Subcutaneous adipose tissue (tissue), 4 donors: Measurements from ENCODE around the gene SFXN1. TPM values are rescaled to one million over a fixed set of nuclear protein-coding genes. Genes with fewer than 3 reads are reported as not detected.

Experiments used
- CTCF ChIP-seq: fragments of 450-650 bp; IDR thresholded peaks from one replicate; pipeline ENCODE4 v1.5.1; 2016; ENCODE audit warnings: low read depth, mild to moderate bottlenecking, control low read depth, antibody characterized with exemption, moderate library complexity
- total RNA-seq, 4 donors: library from RNA; depleted of rRNA; stranded (reverse); fragments of >200 nt; gene quantifications; one replicate each; pipeline ENCODE4 v1.1.0, GENCODE V29; 2016

The SFXN1 gene
- total RNA-seq, 4 donors from 2014 or later, result 8.6 to 22.8 (median 15.0) TPM

DNA sequence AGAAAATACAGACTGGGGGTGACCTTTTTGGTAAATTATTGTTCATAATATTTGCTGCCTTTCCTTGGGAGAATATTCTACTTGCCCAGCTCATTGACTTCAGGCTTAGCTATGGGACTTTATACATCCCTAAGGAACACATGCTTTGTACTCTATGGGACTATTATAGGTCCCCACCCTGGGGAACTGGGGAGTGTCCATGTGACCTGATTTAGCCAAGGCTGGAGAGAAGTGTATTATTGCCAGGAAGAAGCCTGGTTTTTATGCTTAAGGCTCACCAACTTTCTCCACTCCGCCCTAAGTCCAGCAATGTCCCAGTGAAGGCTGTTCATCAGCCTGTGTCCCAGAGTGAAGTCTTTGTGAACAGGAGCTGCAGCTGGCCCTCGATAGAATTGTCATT is 17.8 kb upstream of the SFXN1 start:
- no peak for TF ChIP-seq CTCF

DNA sequence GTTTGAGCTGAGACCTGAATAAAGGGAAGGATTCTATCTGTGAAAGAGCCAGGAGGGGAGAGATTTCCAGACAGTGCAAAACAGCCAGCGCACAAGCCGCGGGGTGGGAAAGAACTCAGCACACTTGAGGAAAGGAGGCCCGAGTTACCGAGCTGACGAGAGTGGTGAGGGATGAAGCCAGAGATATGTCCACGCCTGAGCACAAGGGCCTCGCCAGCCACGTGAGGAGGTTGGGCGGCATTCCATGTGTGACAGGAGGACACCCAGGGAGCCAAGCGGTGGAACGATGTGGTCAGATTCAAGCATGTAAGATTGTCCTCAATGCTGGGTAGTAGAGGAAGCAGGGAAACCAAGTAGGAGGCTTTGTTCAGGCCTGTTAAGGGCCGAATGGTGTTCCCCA is 17.0 kb upstream of the SFXN1 start:
- TF ChIP-seq CTCF, result no peak

DNA sequence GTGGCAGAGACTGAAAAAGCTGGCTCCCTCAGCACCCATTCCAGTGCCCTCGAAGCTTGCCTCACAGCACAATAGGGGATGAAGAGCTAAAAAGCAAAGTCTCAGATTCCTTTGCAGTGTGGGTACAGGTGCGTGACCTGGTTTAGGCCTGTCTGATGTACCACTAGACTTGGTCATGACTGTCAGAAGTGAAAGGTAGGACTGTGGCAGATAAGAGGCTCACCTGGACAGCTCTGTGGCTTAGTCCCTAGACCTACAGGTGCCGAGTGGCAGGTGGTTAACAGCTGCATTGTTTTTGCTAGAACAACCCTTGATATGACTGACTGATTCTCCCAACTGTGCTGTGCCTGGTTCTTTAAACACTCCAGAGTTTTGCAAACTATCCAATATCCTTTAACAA is 14.7 kb upstream of the SFXN1 start:
- TF ChIP-seq CTCF, result no peak

GRCh38 chr5:175464074-175464941 is 14.1 kb upstream of the SFXN1 start:
- TF ChIP-seq CTCF, result no peak

DNA sequence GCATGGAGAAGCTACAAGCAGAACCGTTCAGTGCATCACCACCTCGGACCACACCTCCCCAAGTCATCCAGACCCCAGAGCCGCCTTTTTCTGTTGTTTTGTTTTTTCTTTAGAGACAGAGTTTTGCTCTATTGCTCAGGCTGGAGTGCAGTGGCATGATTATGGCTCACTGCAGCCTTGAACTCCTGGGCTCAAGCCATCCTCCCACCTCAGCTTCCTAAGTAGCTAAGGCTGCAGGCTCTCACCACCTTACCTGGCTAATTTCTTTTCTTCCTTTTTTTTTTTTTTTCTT is 13.5 kb upstream of the SFXN1 start:
- TF ChIP-seq CTCF, result no peak

GRCh38 chr5:175465282-175465681 is 13.1 kb upstream of the SFXN1 start:
- TF ChIP-seq CTCF, result no peak

DNA sequence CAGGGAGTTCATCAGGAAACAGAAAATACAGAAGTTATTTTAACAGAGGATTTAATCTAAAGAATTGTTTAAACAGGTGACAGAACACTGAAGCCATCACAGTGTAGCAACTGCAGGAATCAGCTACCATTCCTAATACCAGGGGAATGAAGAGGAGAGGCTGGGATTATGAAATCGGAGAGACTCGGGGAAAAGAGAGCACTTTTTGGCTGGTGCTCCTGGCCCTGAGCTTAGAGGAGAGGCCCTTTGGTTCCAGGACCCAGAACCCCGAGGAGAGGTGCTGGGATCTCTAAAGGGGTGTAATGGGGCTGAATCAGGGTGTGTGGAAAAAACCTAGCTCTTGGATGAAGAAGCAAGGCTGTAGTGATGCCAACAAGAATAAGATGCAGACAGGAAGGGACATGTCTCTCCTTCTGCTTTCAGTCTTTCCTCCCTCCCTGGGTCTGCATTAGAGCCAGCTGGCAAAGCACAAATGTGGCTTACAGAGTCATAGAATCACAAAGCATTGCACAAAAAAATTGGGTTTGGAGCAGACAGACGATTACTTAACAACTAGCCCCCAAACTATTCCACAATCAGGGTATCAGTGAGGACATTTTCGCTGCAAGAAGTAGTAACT is 11.6 kb upstream of the SFXN1 start:
- TF ChIP-seq CTCF, result no peak
